GM19455 (cell line): ENCODE results near the gene MS4A4A.
"Not testable (repeated sequence)": the region's sequence is repeated elsewhere in the genome, so short reads cannot be mapped to it uniquely, and the experiment has no call there.

ENCODE experiments used
- ATAC-seq: cut with Tn5 transposase; IDR thresholded peaks from one replicate; pipeline ENCODE4 v1.9.1; 2021; ENCODE audit not compliant: unreplicated experiment

The MS4A4A gene

GRCh38 chr11:60301884-60302283 is 21.4 kb downstream of the MS4A4A start:
- not testable (repeated sequence) for ATAC-seq

- ATAC-seq = no peak
Observed at GRCh38 chr11:60303661-60304060, 23.2 kb downstream of the MS4A4A start.

GRCh38 chr11:60305906-60306619 is 25.6 kb downstream of the MS4A4A start:
- no peak for ATAC-seq

GRCh38 chr11:60307507-60308195 is 27.2 kb downstream of the MS4A4A start:
- no peak for ATAC-seq

GRCh38 chr11:60310407-60310998 is 30.0 kb downstream of the MS4A4A start:
- ATAC-seq = no peak

- no peak for ATAC-seq
Observed at GRCh38 chr11:60314635-60315321, 34.3 kb downstream of the MS4A4A start.

- peak; percentile 12 for ATAC-seq
Observed at GRCh38 chr11:60315871-60316270, 35.4 kb downstream of the MS4A4A start.

GRCh38 chr11:60316317-60316716 is 35.9 kb downstream of the MS4A4A start:
- ATAC-seq = peak; percentile 76

GRCh38 chr11:60318726-60319125 is 38.3 kb downstream of the MS4A4A start:
- no peak for ATAC-seq

GRCh38 chr11:60321051-60321450 is 40.6 kb downstream of the MS4A4A start:
- no peak for ATAC-seq

GRCh38 chr11:60326955-60327354 is 46.5 kb downstream of the MS4A4A start, which contains the start of gene MS4A6E:
Gene MS4A6E (plus strand): TSS chr11:60327255. CDS start chr11:60334896, 7,641 bp downstream.
- ATAC-seq = no peak

GRCh38 chr11:60328460-60328859 is 48.0 kb downstream of the MS4A4A start:
- ATAC-seq = no peak

GRCh38 chr11:60332846-60333245 is 52.4 kb downstream of the MS4A4A start:
- no peak for ATAC-seq

GRCh38 chr11:60334005-60334620 is 53.6 kb downstream of the MS4A4A start:
- peak; percentile 62 for ATAC-seq

GRCh38 chr11:60336767-60337391 is 56.4 kb downstream of the MS4A4A start:
- no peak for ATAC-seq

GRCh38 chr11:60338053-60338452 is 57.6 kb downstream of the MS4A4A start:
- ATAC-seq = no peak

- ATAC-seq = no peak
Observed at GRCh38 chr11:60339356-60339755, 58.9 kb downstream of the MS4A4A start.

GRCh38 chr11:60343094-60343704 is 62.7 kb downstream of the MS4A4A start:
- no peak for ATAC-seq

GRCh38 chr11:60344146-60344545 is 63.7 kb downstream of the MS4A4A start:
- ATAC-seq = no peak

GRCh38 chr11:60345489-60345888 is 65.0 kb downstream of the MS4A4A start:
- ATAC-seq = no peak
